ENCODE data around the gene ASPG. TPM values are rescaled to one million over a fixed set of nuclear protein-coding genes. Genes with fewer than 3 reads are reported as not detected.

Gene ASPG
- total and polyA plus RNA-seq, 2 of the 13 experiments (the other 11 are each of a cell fraction or from before 2014, with no cell fraction given) = not detected

DNA sequence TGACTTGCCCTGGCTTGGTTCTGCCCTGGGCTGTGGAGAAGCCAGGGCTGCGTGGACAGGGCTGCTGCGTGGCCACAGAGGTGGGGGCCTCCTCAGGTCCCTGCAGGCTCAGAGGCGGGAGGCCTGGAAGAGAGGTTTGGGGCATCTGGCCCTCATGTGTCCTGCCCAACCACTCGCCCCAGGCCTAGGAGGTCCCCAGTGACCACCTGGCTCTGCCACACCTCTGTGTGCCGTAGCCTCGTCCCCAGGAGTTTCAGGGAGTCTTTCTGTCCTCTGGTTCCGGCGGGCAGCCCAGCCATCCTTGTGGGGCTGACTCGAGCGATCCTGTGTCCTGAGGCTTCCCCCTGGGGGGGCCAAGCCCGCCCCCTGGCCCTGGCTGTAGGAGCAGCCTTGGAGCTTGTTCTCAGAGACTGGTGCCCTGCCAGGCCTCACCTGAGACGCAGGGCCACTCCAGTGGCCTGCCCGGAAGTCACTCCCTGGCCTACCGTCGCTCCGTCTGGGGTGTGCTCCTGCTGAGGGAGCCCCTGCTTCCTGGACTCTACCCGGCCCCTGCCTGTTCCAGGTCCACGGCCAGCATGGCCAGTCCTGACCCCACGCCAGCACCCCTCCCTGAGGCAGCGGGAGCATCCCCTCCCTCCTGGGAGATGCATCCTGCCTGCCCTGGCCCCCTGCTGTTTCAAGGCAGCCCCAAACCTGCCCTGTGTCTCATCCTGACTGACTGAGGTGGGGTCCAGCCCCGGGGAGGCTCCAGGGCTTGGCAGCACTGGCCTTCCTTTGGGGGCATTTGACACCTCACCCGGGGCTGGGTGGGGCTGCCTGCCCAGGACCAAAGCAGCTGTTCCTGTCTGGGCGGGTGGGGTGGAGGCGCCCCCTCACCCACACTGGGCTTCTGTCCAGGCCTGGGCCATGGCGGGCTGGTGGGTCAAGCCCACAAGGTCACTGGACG lies 13.9 kb downstream of the ASPG start:
- CTCF ChIA-PET (ENCODE audit: low intra/inter-chr PET ratio, low total read pairs) = no interaction called here
- in situ Hi-C loops (cut with HindIII; ENCODE audit: extremely low pct_ligation_motif_present, low pct_unique_long_range_greater_than_20kb) = loop anchor here (5.0 kb wide), 1 partner anchor 33 kb away; no protein-coding TSS in a partner anchor
- FAIRE-seq (no peak), DNase-seq (ENCODE audit: low spot score) (no peak), ATAC-seq (no peak)
- Histone ChIP-seq H3K4me3 (replicated peaks in 1 of 3; ENCODE audit: insufficient read depth in 1 of 3, low read depth in 2 of 3, low read length in 3 of 3) (no peak overlapping the region), H3K36me3 (replicated peaks in 1 of 2; ENCODE audit: control insufficient read depth in 1 of 2, insufficient read depth in 2 of 2, low read length in 2 of 2) (no peaks in the 10 kb centered on the region), H3K4me1 (ENCODE audit: insufficient read depth, low read length) (peaks cover 2% of the 10 kb centered on the region; the same call in 1 of the 2 replicates), H3K79me2 (ENCODE audit: insufficient read depth, low read length) (no peaks in the 10 kb centered on the region), H3K4me2 (ENCODE audit: low read depth, low read length) (no peak overlapping the region), H3K27me3 (ENCODE audit: control insufficient read depth in 1 of 2, insufficient read depth in 2 of 2, low read length in 2 of 2) (peaks cover 10 to 46% of the 10 kb centered on the region in 2 experiments), H4K20me1 (ENCODE audit: insufficient read depth, low read length) (no peaks in the 10 kb centered on the region; the same call in 1 of the 2 replicates), H3K27ac (ENCODE audit: extremely low read length, insufficient read depth, low read length) (no peak overlapping the region), H3K9me3 (ENCODE audit: low read length) (no peaks in the 10 kb centered on the region), H2AFZ (ENCODE audit: low read length) (no peak overlapping the region), H3K9ac (ENCODE audit: insufficient read depth, low read depth, low read length) (no peak overlapping the region)
- TF ChIP-seq PRMT3 (CRISPR knock-in tag; IDR thresholded peaks at IDR 0.05; ENCODE audit: borderline replicate concordance, low read depth) (no peak), ZNF274 (CRISPR knock-in tag; IDR thresholded peaks at IDR 0.05) (no peak), CEBPG (CRISPR knock-in tag; IDR thresholded peaks at IDR 0.05) (no peak)
- no TSS peak for BruUV-seq (replicated peaks)
- 0% methylated on average over 2 of the region's 26 CpGs for WGBS (ENCODE audit: low lambda C conversion rate)
- intact Hi-C loops (cut with micrococcal nuclease; ENCODE audit: unreplicated experiment) = no loop called here
- POLR2A ChIA-PET = no interaction called here

DNA sequence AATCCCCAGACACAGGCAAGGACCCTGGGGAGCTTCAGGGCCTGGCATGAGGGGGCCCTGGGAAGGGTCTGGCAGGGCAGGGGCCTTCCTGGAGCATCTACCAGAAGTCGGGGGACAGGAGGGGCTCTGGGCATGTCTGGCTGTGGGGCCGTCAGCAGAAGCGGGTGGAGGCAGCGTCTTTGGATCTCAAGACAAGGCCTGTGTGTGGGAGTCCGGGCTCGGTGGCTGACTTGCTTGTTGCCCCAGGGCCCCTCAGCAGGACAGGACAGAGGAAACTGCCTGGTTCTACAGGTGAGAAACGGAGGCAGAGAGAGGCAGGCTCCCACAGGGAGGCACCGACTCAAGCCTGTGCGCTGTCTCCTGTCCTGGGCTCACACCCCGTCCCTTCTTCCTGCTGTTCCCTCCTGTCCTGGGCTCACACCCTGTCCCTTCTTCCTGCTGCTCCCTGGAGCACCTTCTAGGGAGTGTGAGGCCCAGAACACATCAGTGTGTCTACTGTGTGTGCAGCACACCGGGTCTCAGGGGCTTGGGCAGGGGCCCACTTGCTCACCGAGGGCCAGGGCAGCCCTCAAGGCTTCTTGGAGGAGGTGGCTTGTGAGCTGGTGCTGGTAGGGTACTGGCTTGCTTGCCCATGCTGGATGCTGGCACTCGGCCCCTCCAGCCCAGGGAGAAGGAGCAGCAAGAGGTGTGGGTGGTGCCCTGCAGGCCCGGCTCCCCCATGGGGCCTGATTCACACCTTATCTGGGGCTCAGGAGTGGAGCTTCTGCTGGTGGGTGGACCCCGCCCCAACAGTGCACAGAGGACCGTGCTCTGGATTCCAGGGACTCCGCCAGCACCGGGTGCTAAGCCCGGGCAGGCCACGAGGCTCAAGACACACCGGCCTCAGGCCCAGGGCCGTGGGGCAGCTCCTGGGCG lies 14.9 kb downstream of the ASPG start:
- FAIRE-seq (no peak), ATAC-seq (no peak), DNase-seq (ENCODE audit: low spot score) (no peak)
- in situ Hi-C loops (cut with HindIII; ENCODE audit: extremely low pct_ligation_motif_present, low pct_unique_long_range_greater_than_20kb) = no loop called here
- Histone ChIP-seq H3K36me3 (replicated peaks in 1 of 2; ENCODE audit: control insufficient read depth in 1 of 2, insufficient read depth in 2 of 2, low read length in 2 of 2) (no peaks in the 10 kb centered on the region), H3K9ac (ENCODE audit: insufficient read depth, low read depth, low read length) (no peak overlapping the region), H3K27me3 (ENCODE audit: control insufficient read depth in 1 of 2, insufficient read depth in 2 of 2, low read length in 2 of 2) (peaks cover 10 to 48% of the 10 kb centered on the region in 2 experiments), H3K9me3 (ENCODE audit: low read length) (no peaks in the 10 kb centered on the region), H3K4me2 (ENCODE audit: low read depth, low read length) (no peak overlapping the region), H3K4me1 (ENCODE audit: insufficient read depth, low read length) (no peaks in the 10 kb centered on the region), H4K20me1 (ENCODE audit: insufficient read depth, low read length) (no peaks in the 10 kb centered on the region), H3K27ac (ENCODE audit: extremely low read length, insufficient read depth, low read length) (no peak overlapping the region), H2AFZ (ENCODE audit: low read length) (no peak overlapping the region), H3K79me2 (ENCODE audit: insufficient read depth, low read length) (no peaks in the 10 kb centered on the region), H3K4me3 (replicated peaks in 1 of 3; ENCODE audit: insufficient read depth in 1 of 3, low read depth in 2 of 3, low read length in 3 of 3) (no peak overlapping the region)
- TF ChIP-seq, protein P1, sequence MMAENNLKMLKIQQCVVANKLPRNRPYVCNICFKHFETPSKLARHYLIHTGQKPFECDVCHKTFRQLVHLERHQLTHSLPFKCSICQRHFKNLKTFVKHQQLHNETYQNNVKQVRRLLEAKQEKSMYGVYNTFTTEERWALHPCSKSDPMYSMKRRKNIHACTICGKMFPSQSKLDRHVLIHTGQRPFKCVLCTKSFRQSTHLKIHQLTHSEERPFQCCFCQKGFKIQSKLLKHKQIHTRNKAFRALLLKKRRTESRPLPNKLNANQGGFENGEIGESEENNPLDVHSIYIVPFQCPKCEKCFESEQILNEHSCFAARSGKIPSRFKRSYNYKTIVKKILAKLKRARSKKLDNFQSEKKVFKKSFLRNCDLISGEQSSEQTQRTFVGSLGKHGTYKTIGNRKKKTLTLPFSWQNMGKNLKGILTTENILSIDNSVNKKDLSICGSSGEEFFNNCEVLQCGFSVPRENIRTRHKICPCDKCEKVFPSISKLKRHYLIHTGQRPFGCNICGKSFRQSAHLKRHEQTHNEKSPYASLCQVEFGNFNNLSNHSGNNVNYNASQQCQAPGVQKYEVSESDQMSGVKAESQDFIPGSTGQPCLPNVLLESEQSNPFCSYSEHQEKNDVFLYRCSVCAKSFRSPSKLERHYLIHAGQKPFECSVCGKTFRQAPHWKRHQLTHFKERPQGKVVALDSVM (CRISPR knock-in tag; IDR thresholded peaks at IDR 0.05) = no peak
- TF ChIP-seq NFKBIZ (CRISPR knock-in tag; IDR thresholded peaks at IDR 0.05) = no peak
- no peak for TF ChIP-seq CENPT (CRISPR knock-in tag; IDR thresholded peaks at IDR 0.05; ENCODE audit: low read depth)
- TF ChIP-seq, protein P2, sequence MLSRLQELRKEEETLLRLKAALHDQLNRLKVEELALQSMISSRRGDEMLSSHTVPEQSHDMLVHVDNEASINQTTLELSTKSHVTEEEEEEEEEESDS (CRISPR knock-in tag; IDR thresholded peaks at IDR 0.05; ENCODE audit: borderline replicate concordance) = no peak
- TF ChIP-seq ZNF460 (CRISPR knock-in tag; IDR thresholded peaks at IDR 0.05; ENCODE audit: borderline replicate concordance) = no peak
- no peak for TF ChIP-seq HOXD1 (CRISPR knock-in tag; IDR thresholded peaks at IDR 0.05)
- TF ChIP-seq DR1 (CRISPR knock-in tag; IDR thresholded peaks at IDR 0.05) = no peak
- intact Hi-C loops (cut with micrococcal nuclease; ENCODE audit: unreplicated experiment) = no loop called here
- POLR2A ChIA-PET = no interaction called here
- CTCF ChIA-PET (ENCODE audit: low intra/inter-chr PET ratio, low total read pairs) = no interaction called here
- WGBS (ENCODE audit: low lambda C conversion rate) = 4% methylated on average over 4 of the region's 23 CpGs
- no TSS peak for BruUV-seq (replicated peaks)

Data from HepG2 (cell line).